ENCODE results near the gene PSMC6.

PSMC6 gene

GRCh38 chr14:52694761-52695480 lies 12.1 kb upstream of the PSMC6 start:
- in situ Hi-C loops (cut with HindIII; ENCODE audit: low sequenced_read_pairs): no loop called here
- DNase-seq (ENCODE audit: low read depth, low spot score): peak; percentile 52
- no peak for TF ChIP-seq CTCF (IDR thresholded peaks at IDR 0.05; ENCODE audit: low read depth, low read length)
- H3K4me3 ChIP-seq (ENCODE audit: low read depth, low read length): peak overlapping the region; percentile 87

- in situ Hi-C loops (cut with HindIII; ENCODE audit: low sequenced_read_pairs): no loop called here
- DNase-seq (ENCODE audit: low read depth, low spot score): peak; percentile 88
- no peak for TF ChIP-seq CTCF (IDR thresholded peaks at IDR 0.05; ENCODE audit: low read depth, low read length)
- H3K4me3 ChIP-seq (ENCODE audit: low read depth, low read length): peak within 1 kb of the TSS; percentile 87
Observed at GRCh38 chr14:52695481-52696091, 11.4 kb upstream of the PSMC6 start, which contains the start of gene ERO1A. Gene ERO1A (minus strand): TSS chr14:52695558. CDS start chr14:52695481, 77 bp downstream.

- H3K4me3 ChIP-seq (ENCODE audit: low read depth, low read length): no peak overlapping the region
- no peak for DNase-seq (ENCODE audit: low read depth, low spot score)
- in situ Hi-C loops (cut with HindIII; ENCODE audit: low sequenced_read_pairs): no loop called here
Observed at GRCh38 chr14:52700701-52701172, 6.3 kb upstream of the PSMC6 start.

GRCh38 chr14:52701223-52701622 lies 5.8 kb upstream of the PSMC6 start:
- TF ChIP-seq CTCF (IDR thresholded peaks at IDR 0.05; ENCODE audit: low read depth, low read length): no peak
- DNase-seq (ENCODE audit: low read depth, low spot score): no peak
- H3K4me3 ChIP-seq (ENCODE audit: low read depth, low read length): no peak overlapping the region
- in situ Hi-C loops (cut with HindIII; ENCODE audit: low sequenced_read_pairs): no loop called here

More at GRCh38 chr14:52700701-52701172, 6.3 kb upstream of the PSMC6 start:
- no peak for TF ChIP-seq CTCF (IDR thresholded peaks at IDR 0.05; ENCODE audit: low read depth, low read length)

GRCh38 chr14:52703225-52703624 lies 3.8 kb upstream of the PSMC6 start:
- in situ Hi-C loops (cut with HindIII; ENCODE audit: low sequenced_read_pairs): no loop called here
- H3K4me3 ChIP-seq (ENCODE audit: low read depth, low read length): no peak overlapping the region
- DNase-seq (ENCODE audit: low read depth, low spot score): peak; percentile 93
- no peak for TF ChIP-seq CTCF (IDR thresholded peaks at IDR 0.05; ENCODE audit: low read depth, low read length)

GRCh38 chr14:52703664-52704063 lies 3.3 kb upstream of the PSMC6 start:
- no peak for TF ChIP-seq CTCF (IDR thresholded peaks at IDR 0.05; ENCODE audit: low read depth, low read length)
- no peak overlapping the region for H3K4me3 ChIP-seq (ENCODE audit: low read depth, low read length)
- in situ Hi-C loops (cut with HindIII; ENCODE audit: low sequenced_read_pairs): no loop called here

More at GRCh38 chr14:52703664-52704063, 3.3 kb upstream of the PSMC6 start:
- no peak for DNase-seq (ENCODE audit: low read depth, low spot score)

All from astrocyte of the spinal cord (primary cell).